H9 (cell line): ENCODE data around the gene CACNA1F. TPM values are rescaled to one million over a fixed set of nuclear protein-coding genes. Genes with fewer than 3 reads are reported as not detected.

Source experiments
- DNase-seq: peaks from one replicate; pipeline ENCODE4 v3.0.0-alpha.2; 2017
- H2AFZ ChIP-seq: one replicate; pipeline ENCODE4 v1.6.1; 2013; ENCODE audit warnings: mild to moderate bottlenecking, low read length, control low read depth, moderate library complexity
- H2AK5ac ChIP-seq: 2 replicates; pipeline ENCODE4 v1.6.1; 2013; ENCODE audit warnings: low read length, control low read depth, mixed read lengths; ENCODE audit not compliant: insufficient read length
- H2BK120ac ChIP-seq: one replicate; pipeline ENCODE4 v1.6.1; 2013; ENCODE audit warnings: low read depth, mild to moderate bottlenecking, low read length, control low read depth, inconsistent platforms; ENCODE audit not compliant: poor library complexity, severe bottlenecking
- H2BK12ac ChIP-seq: 2 replicates; pipeline ENCODE4 v1.6.1; 2013; ENCODE audit warnings: low read length, control low read depth, mixed read lengths, low read depth; ENCODE audit not compliant: insufficient read length
- H2BK15ac ChIP-seq: 2 replicates; pipeline ENCODE4 v1.6.1; 2013; ENCODE audit warnings: low read depth, low read length, control low read depth
- H2BK20ac ChIP-seq: one replicate; pipeline ENCODE4 v1.6.1; 2013; ENCODE audit warnings: low read depth, mild to moderate bottlenecking, low read length, control low read depth, inconsistent platforms; ENCODE audit not compliant: poor library complexity, severe bottlenecking
- H2BK5ac ChIP-seq: 2 replicates; pipeline ENCODE4 v1.6.1; 2013; ENCODE audit warnings: low read length, control low read depth, mixed read lengths; ENCODE audit not compliant: insufficient read length
- H3K14ac ChIP-seq: 2 replicates; pipeline ENCODE4 v1.6.1; 2013; ENCODE audit warnings: low read length, control low read depth; ENCODE audit not compliant: insufficient read depth
- H3K18ac ChIP-seq: 2 replicates; pipeline ENCODE4 v1.6.1; 2013; ENCODE audit warnings: low read depth, mild to moderate bottlenecking, mixed read lengths, low read length, control low read depth; ENCODE audit not compliant: insufficient read length
- H3K23ac ChIP-seq: 2 replicates; pipeline ENCODE4 v1.6.1; 2013; ENCODE audit warnings: low read length, control low read depth, mixed read lengths, low read depth; ENCODE audit not compliant: insufficient read length
- H3K23me2 ChIP-seq: 2 replicates; pipeline ENCODE4 v1.6.1; 2013; ENCODE audit warnings: low read depth, mild to moderate bottlenecking, mixed read lengths, low read length, control low read depth; ENCODE audit not compliant: insufficient read length, poor library complexity, severe bottlenecking
- H3K27ac ChIP-seq: 2 replicates; pipeline ENCODE4 v1.5.1; 2013; ENCODE audit warnings: low read length, control low read depth, mixed read lengths, low read depth; ENCODE audit not compliant: insufficient read length
- H3K27me3 ChIP-seq: 2 replicates; pipeline ENCODE4 v1.6.1; 2013; ENCODE audit warnings: low read length, control low read depth, inconsistent platforms; ENCODE audit not compliant: insufficient read depth
- H3K4ac ChIP-seq: 2 replicates; pipeline ENCODE4 v1.6.1; 2013; ENCODE audit warnings: low read depth, mild to moderate bottlenecking, control low read depth, inconsistent platforms, low read length, moderate library complexity
- H3K4me1 ChIP-seq: 2 replicates; pipeline ENCODE4 v1.6.1; 2013; ENCODE audit warnings: low read length, control low read depth, inconsistent platforms; ENCODE audit not compliant: insufficient read depth
- H3K4me2 ChIP-seq: 2 replicates; pipeline ENCODE4 v1.6.1; 2013; ENCODE audit warnings: low read length, control low read depth, mixed read lengths; ENCODE audit not compliant: insufficient read length, insufficient read depth
- H3K56ac ChIP-seq: 2 replicates; pipeline ENCODE4 v1.6.1; 2013; ENCODE audit warnings: low read depth, mild to moderate bottlenecking, mixed read lengths, low read length, control low read depth; ENCODE audit not compliant: insufficient read length
- H3K79me1 ChIP-seq: 2 replicates; pipeline ENCODE4 v1.6.1; 2013; ENCODE audit warnings: low read depth, mild to moderate bottlenecking, moderate library complexity, low read length, control low read depth, inconsistent platforms; ENCODE audit not compliant: insufficient read depth, poor library complexity, severe bottlenecking
- H3K79me2 ChIP-seq: 2 replicates; pipeline ENCODE4 v1.6.1; 2013; ENCODE audit warnings: low read length, control low read depth, inconsistent platforms; ENCODE audit not compliant: insufficient read depth
- H3K9ac ChIP-seq: 2 replicates; pipeline ENCODE4 v1.6.1; 2013; ENCODE audit warnings: low read length, control low read depth, mixed read lengths; ENCODE audit not compliant: insufficient read length; ENCODE audit errors: extremely low read depth
- H3K9me3 ChIP-seq: one replicate; pipeline ENCODE4 v1.6.1; 2013; ENCODE audit warnings: low read depth, low read length, inconsistent platforms; ENCODE audit not compliant: control insufficient read depth
- H3T11ph ChIP-seq: one replicate; pipeline ENCODE4 v1.6.1; 2013; ENCODE audit warnings: mild to moderate bottlenecking, low read length, control low read depth, inconsistent platforms
- H4K20me1 ChIP-seq: one replicate; pipeline ENCODE4 v1.6.1; 2013; ENCODE audit not compliant: control insufficient read depth, insufficient read length, insufficient read depth
- H4K5ac ChIP-seq: 2 replicates; pipeline ENCODE4 v1.6.1; 2013; ENCODE audit warnings: low read depth, mild to moderate bottlenecking, mixed read lengths, low read length, control low read depth; ENCODE audit not compliant: insufficient read length
- H4K8ac ChIP-seq: replicated peaks from 2 replicates; pipeline ENCODE4 v1.6.1; 2013; ENCODE audit warnings: low read length, control low read depth, mixed read lengths, low read depth; ENCODE audit not compliant: insufficient read length
- H4K91ac ChIP-seq: 2 replicates; pipeline ENCODE4 v1.6.1; 2013; ENCODE audit warnings: low read depth, mild to moderate bottlenecking, moderate library complexity, mixed read lengths, low read length, control low read depth; ENCODE audit not compliant: insufficient read length
- H3K27ac Mint-ChIP-seq, 3 experiments: 2 replicates in 2 of 3; 3 replicates in 1 of 3; pipeline ENCODE4 v1.8.0; 2020 to 2021; ENCODE audit warnings: mixed read lengths in 3 of 3, mild to moderate bottlenecking in 1 of 3, moderate library complexity in 1 of 3
- H3K27me3 Mint-ChIP-seq: 2 replicates; pipeline ENCODE4 v1.8.0; 2021; ENCODE audit warnings: low read depth, mild to moderate bottlenecking, moderate library complexity, mixed read lengths
- H3K36me3 Mint-ChIP-seq, 3 experiments: 2 replicates in 2 of 3; 3 replicates in 1 of 3; pipeline ENCODE4 v1.8.0; 2020 to 2021; ENCODE audit warnings: low read depth in 3 of 3, mixed read lengths in 3 of 3; ENCODE audit not compliant: insufficient read depth in 1 of 3
- H3K4me1 Mint-ChIP-seq, 2 experiments: 2 replicates each; pipeline ENCODE4 v1.8.0; 2020; ENCODE audit warnings: mixed read lengths in 2 of 2
- H3K4me3 Mint-ChIP-seq, 2 experiments: 2 replicates in 1 of 2; 3 replicates in 1 of 2; pipeline ENCODE4 v1.8.0; 2020 to 2021; ENCODE audit warnings: mild to moderate bottlenecking in 2 of 2, mixed read lengths in 2 of 2, moderate library complexity in 1 of 2
- H3K9me3 Mint-ChIP-seq, 2 experiments: 2 replicates in 1 of 2; 3 replicates in 1 of 2; pipeline ENCODE4 v1.8.0; 2020; ENCODE audit warnings: mild to moderate bottlenecking in 2 of 2, mixed read lengths in 2 of 2, moderate library complexity in 1 of 2
- WGBS: extraction: QIAGEN DNeasy Blood & Tissue Kit; methylation state at CpG from one replicate; pipeline ENCODE4 v1.1.7; 2013; ENCODE audit warnings: missing lambda C conversion rate, low lambda C conversion rate, mixed read lengths; ENCODE audit not compliant: insufficient read length; ENCODE audit errors: extremely low coverage; 5-methylcytosine and 5-hydroxymethylcytosine counted together
- total RNA-seq: library from RNA; stranded (reverse); gene quantifications from 2 replicates; pipeline ENCODE4 v1.2.1, GENCODE V29; 2021
- TF ChIP-seq, protein P1 (sequence below): fragments of 200-600 bp; sonication (generic); conservative IDR thresholded peaks from 3 replicates; pipeline ENCODE4 v1.8.0; 2021; ENCODE audit warnings: antibody characterized with exemption, mild to moderate bottlenecking

The CACNA1F gene
- total RNA-seq, 1 experiment from 2014 or later, result 1.4 TPM

DNA sequence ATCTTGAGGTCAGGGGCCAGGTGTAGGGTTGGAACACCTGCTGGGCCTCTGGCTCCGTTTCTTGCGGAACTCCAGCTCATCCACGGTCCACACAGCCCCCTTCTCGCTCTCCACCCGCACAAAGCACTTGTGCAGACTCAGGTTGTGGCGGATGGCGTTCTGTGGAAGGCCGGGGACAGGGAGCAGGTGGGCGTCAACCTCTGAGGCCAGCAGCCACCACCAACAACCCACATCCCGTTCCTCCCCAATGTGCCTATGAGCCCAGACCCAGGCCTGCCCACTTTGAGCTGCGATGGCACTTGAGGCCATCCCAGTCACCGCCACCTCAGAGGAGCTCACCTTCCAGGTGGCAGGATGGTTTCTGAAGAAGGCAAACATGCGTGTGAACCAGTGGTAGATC is 18.2 kb upstream of the CACNA1F start:
- H2BK20ac ChIP-seq, result no peak overlapping the region
- no peak overlapping the region for H3K56ac ChIP-seq
- no peaks in the 10 kb centered on the region for H3K79me1 ChIP-seq
- no peaks in the 10 kb centered on the region for H3K79me2 ChIP-seq
- no peak for DNase-seq
- H3K9me3 ChIP-seq, result peaks cover 27% of the 10 kb centered on the region
- H3K14ac ChIP-seq, result no peak overlapping the region
- TF ChIP-seq, protein P1, sequence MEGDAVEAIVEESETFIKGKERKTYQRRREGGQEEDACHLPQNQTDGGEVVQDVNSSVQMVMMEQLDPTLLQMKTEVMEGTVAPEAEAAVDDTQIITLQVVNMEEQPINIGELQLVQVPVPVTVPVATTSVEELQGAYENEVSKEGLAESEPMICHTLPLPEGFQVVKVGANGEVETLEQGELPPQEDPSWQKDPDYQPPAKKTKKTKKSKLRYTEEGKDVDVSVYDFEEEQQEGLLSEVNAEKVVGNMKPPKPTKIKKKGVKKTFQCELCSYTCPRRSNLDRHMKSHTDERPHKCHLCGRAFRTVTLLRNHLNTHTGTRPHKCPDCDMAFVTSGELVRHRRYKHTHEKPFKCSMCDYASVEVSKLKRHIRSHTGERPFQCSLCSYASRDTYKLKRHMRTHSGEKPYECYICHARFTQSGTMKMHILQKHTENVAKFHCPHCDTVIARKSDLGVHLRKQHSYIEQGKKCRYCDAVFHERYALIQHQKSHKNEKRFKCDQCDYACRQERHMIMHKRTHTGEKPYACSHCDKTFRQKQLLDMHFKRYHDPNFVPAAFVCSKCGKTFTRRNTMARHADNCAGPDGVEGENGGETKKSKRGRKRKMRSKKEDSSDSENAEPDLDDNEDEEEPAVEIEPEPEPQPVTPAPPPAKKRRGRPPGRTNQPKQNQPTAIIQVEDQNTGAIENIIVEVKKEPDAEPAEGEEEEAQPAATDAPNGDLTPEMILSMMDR, result no peak
- Mint-ChIP-seq H3K27ac (no peak overlapping the region), H3K36me3 (peaks cover 12 to 34% (median 18%) of the 10 kb centered on the region in 3 experiments), H3K4me3 (no peak overlapping the region), H3K27me3 (no peaks in the 10 kb centered on the region; the same call in 1 of the 2 replicates), H3K9me3 (peaks cover 64 to 78% of the 10 kb centered on the region in 2 experiments), H3K4me1 (no peaks in the 10 kb centered on the region)
- no peak overlapping the region for H3K27ac ChIP-seq
- H4K8ac ChIP-seq, result no peak overlapping the region
- no peak overlapping the region for H2AFZ ChIP-seq
- no peak overlapping the region for H2BK15ac ChIP-seq
- H2AK5ac ChIP-seq, result no peak overlapping the region
- H2BK12ac ChIP-seq, result no peak overlapping the region
- no peak overlapping the region for H3K23ac ChIP-seq
- H3K4me1 ChIP-seq, result no peaks in the 10 kb centered on the region
- no peak overlapping the region for H4K91ac ChIP-seq
- H3K27me3 ChIP-seq, result no peaks in the 10 kb centered on the region
- no peaks in the 10 kb centered on the region for H3K23me2 ChIP-seq
- H4K5ac ChIP-seq, result no peak overlapping the region
- H4K20me1 ChIP-seq, result no peaks in the 10 kb centered on the region
- no peak overlapping the region for H2BK5ac ChIP-seq
- H3K9ac ChIP-seq, result no peak overlapping the region
- no peak overlapping the region for H3K18ac ChIP-seq
- no peak overlapping the region for H3K4me2 ChIP-seq
- H3K4ac ChIP-seq, result no peak overlapping the region
- WGBS, result no CpG with 5 or more reads among the region's 13 CpGs
- no peak overlapping the region for H3T11ph ChIP-seq
- H2BK120ac ChIP-seq, result no peak overlapping the region
